NCI-H1436 treated with DMSO at 0.1 percent for 48 hours (cell line): Measurements from ENCODE around the gene ZNF239.
"Not testable (repeated sequence)": the region's sequence is repeated elsewhere in the genome, so short reads cannot be mapped to it uniquely, and the experiment has no call there.

Experiments used
- DNase-seq: peaks from one replicate; lab custom pipeline; 2025; lab: John Stamatoyannopoulos, UW

ZNF239 gene

GRCh38 chr10:43576580-43576979, 2.2 kb upstream of the ZNF239 start:
- no peak for DNase-seq

- no peak for DNase-seq
Observed at GRCh38 chr10:43576062-43576461, 1.6 kb upstream of the ZNF239 start.

GRCh38 chr10:43574906-43575305, 490 bp upstream of the ZNF239 start:
- no peak for DNase-seq

GRCh38 chr10:43573250-43574000, 991 bp downstream of the ZNF239 start:
- no peak for DNase-seq

GRCh38 chr10:43570971-43571370, 3.4 kb downstream of the ZNF239 start:
- no peak for DNase-seq

- no peak for DNase-seq
Observed at GRCh38 chr10:43569681-43570080, 4.7 kb downstream of the ZNF239 start.

GRCh38 chr10:43557214-43557613, 17.2 kb downstream of the ZNF239 start:
- DNase-seq: no peak

GRCh38 chr10:43543746-43544145, 30.7 kb downstream of the ZNF239 start:
- DNase-seq: not testable (repeated sequence)

GRCh38 chr10:43524434-43525247, 49.8 kb downstream of the ZNF239 start:
- no peak for DNase-seq
